GM21367 (cell line): Measurements from ENCODE around the gene FAM107B.

Source experiments
- ATAC-seq: cut with Tn5 transposase; IDR thresholded peaks from one replicate; pipeline ENCODE4 v1.9.1; 2021; ENCODE audit not compliant: unreplicated experiment

The FAM107B gene

DNA sequence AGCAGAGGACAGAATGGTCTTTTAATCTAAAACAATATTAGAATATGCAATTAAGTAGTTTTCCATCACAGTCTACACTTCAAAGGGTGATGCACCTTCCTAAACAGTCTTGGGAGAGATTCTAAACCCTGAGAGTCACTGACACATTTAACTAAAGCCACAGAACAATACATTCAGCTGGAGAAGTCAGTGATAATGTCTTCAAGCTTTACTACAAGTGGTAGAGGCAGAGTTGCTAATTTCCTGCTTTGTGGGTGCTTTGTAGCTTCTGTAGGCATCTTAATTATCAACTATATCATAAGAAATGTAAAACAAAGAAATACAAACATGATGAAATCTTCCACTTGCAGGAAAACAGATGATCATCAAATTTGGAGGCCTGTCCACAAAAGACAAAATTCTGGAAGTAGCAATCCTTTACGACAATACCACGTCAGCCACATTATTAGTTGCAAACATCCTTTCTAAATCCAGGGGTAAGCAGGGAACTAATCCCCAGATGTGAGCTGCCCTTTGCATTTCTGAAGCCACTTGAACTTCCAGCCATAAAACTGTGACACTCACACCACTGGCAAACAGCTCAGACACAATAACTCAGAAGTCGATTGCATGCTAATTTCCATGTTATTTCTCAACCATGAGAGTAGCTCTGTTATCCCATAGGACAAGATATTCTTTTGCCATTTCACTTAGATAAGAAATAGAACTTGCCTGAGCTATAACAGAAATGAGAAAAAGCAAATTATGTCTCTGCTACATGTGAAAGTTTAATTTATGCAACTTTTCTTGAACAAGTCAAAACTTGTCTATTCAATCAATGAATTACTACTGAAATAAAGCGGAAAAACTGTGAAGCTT is 212.2 kb downstream of the FAM107B start:
- no peak for ATAC-seq

DNA sequence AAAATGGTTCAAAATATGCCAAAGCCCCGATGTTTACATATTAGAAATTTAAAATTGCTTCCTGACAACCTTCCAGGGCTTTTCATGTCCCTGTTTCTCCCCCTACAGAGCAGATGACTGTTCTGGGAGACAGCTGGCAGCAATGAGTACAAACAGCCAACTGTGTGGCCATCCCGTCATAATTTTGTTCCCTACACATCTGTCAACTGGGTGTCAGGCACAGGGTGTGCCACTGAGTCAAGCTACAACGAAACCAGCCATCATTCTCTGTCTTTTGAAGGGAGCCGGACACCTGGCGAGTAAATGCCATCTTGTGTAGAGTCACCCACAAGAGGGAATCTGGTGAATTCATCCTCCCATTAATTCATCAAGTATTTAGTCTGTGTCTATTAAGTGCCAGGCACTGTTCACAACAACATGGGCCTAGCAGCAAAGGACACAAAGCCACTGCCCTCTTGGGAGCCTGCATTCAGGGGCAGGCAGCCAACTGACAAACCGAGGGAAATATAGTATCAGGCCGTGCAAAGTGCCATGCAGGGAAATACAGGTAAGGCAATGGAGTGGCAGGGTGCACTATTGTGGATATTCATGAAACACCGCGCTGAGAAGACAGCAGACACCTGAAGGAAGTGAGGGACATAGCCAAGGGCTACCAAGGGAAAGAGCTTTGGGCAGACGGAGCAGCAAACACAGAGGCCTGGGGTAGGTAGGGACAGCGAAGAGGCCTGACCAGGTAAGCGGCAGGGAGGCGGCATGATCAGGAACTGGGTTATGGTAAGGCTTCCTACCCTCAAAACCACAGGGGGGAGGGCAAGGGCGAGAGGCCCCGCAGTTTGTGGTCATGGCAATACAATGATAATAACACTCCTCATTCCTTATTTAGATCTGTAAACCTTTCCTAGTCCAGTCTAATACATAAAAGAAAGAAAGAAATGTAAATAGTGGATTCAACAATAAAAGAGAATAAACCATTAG is 213.6 kb downstream of the FAM107B start:
- no peak for ATAC-seq

DNA sequence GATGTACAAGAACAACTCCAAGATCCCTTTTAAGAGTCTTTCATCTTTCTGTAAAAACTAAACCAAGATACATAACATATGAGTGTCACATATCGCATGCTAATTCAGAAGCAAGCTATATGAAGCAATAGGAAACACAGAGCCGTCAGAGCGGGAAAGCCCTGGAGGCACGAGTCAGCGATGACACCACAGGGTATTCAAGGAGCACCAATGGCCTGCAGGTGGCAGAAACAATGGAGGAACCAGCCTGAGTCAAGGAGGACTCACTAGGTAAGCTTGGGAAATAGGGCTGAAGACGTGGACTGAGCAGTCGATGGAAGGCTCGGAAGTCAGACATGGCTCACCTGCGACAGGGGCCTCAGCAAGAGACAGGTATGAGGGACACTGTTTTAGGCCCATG is 214.4 kb downstream of the FAM107B start:
- ATAC-seq, result no peak

DNA sequence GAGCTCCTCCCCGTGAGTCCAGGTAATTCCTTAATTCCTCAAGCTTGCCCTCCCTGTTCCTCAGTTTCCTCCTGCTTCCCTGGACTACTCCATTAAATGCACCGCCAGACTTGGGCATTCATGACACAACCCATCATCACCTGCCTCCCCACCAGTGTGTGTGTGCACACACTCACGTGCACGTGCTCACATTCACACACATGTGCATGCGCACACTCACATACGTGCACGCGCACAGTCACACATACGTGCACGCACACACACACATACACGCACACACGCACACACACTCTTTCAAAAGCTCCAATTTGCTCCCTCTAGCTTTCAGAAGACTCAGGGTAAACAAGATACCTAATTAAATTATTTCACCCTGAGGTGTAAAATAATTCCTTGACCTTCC is 216.7 kb downstream of the FAM107B start:
- ATAC-seq, result no peak

DNA sequence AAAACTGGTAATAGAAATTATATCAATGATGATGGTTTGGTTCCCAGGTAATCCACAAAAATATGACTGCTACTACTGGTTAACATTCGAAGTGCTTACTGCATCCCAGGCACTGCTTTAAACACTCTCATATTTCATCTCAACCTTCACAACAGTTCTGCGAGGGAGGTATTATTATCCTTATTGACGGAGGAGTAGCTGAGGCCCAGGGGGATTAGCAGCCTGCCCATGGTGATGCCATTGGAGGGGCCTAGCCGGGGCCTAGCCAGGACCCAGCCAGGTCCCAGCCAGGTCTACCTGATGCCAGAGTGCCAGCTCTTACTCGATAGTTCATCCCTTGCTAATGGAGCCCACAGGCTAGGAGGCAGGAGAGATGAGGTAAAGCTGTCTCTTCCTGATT is 217.1 kb downstream of the FAM107B start:
- no peak for ATAC-seq

DNA sequence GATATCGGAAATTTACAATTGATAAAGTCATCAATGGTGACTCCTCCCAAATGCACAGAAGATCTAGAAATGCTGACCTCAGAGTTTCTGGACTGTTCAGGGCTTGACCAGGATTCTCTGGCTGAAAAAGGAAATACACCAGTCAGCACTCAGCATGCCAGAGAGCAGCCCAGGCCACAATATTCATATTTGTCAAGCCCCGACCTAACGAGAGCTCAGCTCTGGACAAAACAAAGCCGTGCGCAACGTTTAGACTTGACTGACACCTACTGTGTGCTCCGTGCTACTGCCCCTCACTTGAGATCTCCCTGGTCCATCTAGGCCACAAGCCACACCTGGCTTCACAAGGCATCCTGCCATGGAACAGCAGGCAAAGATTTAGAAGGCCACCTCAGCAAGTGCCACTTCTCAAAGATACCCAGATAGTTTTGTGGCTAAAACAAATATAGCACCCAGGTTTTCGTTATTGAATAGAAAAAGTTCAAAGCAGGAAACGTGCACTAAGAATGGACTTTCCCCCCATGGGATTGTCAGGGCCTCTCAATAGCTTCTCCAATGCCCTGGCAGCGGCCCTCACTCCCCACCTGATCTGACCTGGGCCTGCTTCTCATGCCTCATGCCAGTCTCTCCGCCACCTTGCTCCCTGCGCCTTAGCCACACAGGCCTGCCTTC is 218.3 kb downstream of the FAM107B start:
- ATAC-seq, result peak; percentile 42

DNA sequence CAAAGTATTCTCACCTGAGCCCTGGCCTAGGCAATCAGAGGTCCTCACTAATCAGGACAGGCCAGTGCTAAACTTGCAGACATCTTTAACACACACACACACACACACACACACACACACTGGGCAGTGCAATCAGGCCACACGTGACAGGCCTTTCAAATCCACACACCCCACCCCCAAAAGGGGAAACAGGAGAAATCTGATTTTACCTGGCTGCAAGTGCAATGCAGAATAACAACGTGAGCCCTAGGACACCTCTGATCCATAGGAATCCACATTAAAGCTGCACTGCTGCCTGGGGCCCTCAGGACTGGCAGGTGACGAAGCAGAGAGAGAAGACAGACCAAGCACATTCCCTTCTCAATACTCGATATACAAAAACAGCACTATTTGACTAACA is 218.9 kb downstream of the FAM107B start:
- ATAC-seq, result no peak

DNA sequence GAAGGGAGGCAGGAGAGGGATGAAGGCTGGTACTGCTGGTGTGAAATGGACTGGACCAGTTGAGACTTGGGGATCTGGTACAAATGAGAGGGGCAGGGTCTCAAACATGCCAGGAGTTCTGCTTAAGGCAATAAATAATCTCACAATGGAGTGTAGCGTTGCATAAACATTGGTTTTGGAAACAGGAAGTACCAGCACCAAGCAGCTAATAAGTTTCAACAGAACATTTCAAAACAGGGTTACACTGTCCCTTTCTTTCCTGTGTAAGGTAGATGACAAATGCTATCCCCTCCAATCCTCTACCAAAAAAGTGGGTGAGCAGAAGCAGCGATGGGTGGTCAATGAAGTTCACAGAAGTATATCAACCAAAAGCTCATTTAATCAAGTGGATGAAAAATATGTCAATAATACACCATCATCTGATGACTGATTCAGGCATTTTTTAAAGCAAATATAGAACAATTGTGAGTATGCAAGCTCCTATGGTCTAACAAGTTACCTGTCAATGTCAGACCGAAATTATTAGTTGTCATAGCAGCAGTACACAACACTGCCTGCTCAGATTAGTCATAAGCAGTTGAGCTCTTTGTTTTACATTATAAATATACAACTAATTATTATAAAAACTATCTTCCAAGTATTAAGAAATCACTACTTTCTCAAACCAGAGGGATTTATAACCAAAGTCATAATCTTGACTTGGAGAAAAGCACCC is 220.0 kb downstream of the FAM107B start:
- no peak for ATAC-seq

DNA sequence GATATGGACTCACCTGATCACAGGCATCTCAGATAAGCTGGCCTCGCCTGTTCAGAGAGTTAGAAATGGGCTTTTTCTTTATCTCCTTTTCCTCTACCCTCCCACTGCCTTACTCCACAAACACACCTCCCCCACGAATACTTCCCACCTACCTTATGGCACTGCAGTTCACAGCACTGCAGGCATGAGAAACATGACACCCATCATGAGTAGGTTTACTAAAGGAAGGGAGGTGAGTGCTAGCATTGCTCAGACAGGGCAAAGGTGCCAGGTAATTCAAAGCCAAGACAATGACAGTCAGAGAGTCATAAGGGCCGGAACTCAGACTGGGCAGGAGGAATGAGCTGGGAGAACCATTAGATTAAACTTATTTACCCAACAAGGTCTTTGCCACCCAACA is 220.6 kb downstream of the FAM107B start:
- ATAC-seq, result no peak

DNA sequence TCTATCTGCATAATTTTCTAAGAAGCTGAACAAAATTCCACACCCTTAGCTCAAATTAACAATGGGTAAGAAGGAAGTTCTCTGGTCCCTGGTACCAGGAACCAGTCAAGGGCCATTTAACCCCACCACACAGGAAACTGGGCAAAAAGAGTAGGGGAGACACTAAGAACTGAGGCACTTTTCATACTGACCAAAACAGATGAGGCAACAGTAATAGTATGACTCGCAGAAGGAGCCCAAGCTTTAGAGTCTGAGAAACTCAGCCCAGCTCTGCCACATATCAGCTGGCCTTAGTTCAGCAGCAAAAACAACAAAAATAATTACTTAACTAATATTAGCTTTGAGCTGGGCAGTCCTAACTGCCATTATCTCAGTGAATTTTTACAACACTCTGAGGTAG is 221.2 kb downstream of the FAM107B start:
- no peak for ATAC-seq

DNA sequence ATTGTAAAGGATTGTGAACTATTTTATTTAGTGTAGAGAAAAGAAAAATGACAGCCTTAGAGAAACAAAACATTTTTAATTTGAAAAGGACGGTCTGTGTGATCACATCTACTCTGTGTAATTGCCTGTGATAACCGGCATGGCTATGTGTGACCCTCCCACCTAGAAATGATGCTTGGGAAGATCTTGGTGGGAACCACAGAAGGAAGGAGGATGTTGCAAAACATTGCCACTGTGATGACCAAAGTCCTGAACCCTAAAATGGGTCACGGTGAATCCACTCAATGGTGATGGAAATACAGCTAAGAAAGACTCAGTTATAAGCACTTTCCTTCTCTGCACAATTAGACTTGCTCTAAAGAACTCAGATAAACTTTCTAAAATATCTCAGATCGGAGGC is 222.7 kb downstream of the FAM107B start:
- no peak for ATAC-seq

DNA sequence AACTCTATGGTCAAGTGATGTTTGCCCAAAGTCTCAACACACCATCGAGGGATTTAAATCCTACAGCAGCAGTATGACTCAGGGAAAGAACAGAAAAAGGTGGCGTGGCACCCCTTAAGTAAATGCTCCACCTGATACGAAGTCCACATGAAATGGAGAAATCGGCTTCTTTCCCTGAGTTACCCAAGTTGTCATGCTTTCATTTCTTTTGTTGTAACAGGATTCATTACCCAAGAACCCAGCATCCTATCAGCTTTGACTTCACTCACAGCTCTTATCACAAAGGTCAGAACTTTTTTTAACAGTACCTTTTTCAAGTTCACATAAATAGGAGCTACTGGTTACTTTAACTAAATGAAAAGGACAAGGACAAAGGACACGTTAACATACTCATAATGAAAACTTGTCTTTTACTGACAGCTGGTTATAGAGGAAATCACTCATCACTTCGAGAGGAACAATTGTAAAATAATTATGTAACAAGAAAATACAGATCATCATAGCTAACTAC is 224.2 kb downstream of the FAM107B start:
- ATAC-seq, result no peak

DNA sequence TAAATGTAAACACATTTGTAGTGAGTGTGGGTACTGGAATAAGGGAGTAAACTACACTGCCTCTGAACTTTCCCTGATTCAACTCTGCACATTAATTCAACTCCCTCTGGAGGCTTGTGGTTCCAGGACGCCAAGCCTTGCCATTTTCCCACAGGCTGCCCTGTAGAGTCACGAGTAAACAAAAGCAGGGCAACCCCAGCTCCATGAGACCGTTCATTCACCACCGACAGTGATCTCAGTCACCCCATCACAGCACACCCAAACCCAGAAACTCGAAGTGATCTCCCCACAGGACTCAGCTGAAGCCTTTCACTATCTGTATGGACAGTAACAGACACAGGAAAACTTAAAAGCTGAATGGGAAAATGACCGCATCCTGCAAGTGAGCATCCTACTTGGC is 225.2 kb downstream of the FAM107B start:
- ATAC-seq, result no peak

DNA sequence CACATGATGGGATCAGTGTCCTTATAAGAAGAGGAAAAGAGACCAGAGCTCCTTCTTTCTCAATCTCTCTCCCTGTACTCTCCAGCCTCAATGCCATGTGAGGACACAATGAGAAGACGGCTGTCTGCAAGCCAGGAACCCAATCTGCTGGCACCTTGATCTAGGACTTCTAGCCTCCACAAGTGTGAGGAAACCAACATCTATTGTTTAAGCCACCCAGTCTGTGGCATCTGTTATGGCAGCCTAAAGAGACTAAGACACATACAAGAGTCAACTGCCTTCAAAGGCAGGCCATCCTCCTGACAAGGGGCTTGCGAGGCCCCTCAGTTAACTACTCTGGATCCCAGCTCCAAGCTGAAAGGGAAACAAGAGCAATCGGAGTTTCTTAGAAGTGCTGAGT is 225.7 kb downstream of the FAM107B start:
- no peak for ATAC-seq

DNA sequence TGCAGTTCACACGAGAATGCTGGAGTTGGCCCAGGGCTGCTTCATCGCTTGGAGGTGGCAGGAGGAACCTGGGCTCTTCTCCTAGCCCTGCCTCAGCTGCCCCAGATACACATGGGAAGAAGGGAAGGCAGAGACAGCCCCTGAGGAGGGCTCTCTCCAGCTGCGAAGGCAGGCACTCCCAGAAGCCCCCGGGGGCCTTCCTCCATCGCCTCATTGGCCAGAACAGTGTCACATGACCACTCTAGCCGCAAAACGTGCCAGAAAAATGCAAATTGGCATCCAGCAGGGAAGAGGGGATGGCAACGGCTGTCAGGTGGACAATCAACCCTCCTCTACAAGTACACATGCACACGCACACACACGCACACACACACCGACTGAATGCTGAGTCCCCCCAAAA is 226.2 kb downstream of the FAM107B start:
- no peak for ATAC-seq

DNA sequence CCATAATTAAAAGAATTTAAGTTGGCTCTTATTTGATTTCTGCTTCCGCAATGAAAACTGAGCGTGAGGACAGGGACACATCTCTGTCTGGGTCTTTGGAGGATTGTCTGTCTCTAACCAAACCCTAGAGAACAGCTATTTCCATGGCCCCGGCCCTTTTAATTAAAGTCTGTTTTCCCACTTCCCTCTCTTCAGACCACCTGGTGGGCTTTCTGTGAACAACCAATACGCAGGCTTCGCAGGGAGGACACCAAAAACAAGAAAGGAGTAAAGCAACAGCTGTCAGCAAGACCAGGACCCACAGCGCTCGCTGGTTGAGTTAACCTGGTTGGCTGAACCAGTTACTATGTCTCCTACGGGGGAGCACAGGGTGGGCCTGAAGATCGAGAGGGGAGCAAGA is 226.9 kb downstream of the FAM107B start:
- no peak for ATAC-seq

DNA sequence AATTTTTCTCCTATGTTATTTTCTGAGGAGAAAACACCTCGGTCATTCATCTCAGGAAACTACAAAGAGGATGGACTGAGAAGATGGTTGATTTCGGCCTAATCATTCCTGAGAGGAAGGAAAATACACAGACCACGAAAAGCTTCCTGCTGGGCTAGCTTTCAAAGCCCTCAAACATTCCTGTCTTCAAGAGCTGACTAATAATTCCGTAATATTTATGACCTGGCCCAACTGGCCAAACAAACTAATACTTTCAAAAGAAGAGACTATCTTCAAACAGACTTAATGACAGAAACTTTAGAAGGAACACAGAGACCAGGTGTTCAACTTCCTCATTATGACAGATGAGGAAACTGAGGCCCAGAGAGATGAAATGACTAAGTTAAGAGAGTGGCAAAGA is 228.9 kb downstream of the FAM107B start:
- ATAC-seq, result no peak

DNA sequence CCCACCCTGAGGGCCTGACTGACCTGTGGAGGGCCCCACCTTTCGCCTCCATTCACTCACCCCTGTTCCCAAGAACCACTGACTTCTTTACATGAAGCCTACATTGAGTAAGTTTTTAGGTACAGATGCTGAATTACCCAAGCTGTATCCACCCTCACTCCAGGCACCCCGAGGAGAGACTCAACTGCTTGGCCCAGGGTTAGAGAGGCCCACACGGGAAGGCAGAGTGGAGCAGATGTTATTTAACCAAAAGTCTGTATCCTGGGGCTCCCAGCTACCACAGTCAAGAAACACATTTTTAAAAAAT is 230.8 kb downstream of the FAM107B start:
- ATAC-seq, result no peak

DNA sequence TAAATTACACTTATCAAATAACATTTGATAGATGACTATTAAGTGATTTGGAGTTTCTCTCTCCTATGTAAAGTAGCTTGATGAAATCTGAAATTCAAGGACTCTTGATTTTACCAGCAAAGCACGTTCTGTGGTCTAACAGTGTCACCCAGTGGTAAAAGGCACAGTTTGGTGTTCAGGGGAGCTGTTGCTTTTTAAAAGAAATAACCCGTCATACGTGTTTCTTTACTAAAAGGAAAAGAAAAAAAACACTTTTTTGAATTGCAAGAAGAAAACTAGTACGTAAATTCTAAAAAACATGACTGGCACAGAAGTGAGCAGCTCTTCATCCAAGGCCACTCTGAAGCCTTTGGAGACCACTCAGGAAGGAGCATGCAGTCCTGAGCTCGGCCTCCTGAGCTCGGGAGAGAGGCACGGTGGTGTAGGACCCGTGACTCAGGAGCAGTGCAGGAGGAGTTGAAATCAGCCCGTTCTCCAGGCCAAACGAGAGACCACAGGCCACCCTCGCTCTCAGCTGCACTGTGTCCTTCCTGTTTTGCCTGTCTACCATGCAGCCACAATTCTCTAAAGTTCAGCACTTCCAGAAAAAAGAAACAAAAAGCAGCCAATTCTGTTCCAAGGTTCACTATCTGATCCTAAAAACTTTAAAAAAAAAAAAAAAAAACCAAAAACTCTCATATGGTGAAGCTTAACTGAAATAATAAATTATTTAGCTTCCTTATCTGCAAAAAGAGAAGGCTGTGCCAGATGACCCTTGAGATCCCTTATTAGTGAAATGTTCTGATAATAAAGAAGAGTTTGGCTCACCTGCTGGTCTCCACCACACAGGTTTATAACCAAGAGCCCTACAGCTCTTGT is 231.4 kb downstream of the FAM107B start:
- ATAC-seq, result no peak

DNA sequence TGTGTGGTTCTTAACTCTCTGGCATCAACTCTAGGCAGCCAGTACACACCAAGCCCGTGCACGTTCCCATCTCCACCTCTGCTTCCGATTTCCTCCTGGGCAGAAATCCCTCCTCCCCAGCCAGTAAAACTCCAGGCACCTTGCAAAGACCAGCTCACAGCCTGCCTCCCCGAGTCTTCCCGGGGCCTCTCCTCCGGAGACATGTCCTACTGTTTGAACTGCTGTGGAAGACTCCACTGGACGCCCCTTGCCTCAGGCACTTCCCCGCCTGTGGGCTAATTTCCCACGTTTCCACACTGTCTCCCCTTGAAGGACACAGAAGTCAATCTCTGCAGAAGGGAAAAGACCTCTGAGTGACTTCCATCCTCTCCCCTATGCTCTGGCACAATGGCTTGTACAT is 233.3 kb downstream of the FAM107B start:
- no peak for ATAC-seq
